H7 (cell line): ENCODE measurements around the gene ZNF213. TPM values are rescaled to one million over a fixed set of nuclear protein-coding genes. Genes with fewer than 3 reads are reported as not detected.

ENCODE experiments used
- DNase-seq: peaks from one replicate; pipeline ENCODE4 v3.0.0; 2012
- H3K27me3 ChIP-seq: 2 replicates; pipeline ENCODE4 v1.6.0; 2011; ENCODE audit warnings: mild to moderate bottlenecking, low read length; ENCODE audit not compliant: control insufficient read depth, insufficient read depth
- H3K36me3 ChIP-seq: replicated peaks from 2 replicates; pipeline ENCODE4 v1.5.1; 2011; ENCODE audit warnings: low read length; ENCODE audit not compliant: control insufficient read depth, insufficient read depth
- H3K4me3 ChIP-seq: 2 replicates; pipeline ENCODE4 v1.5.1; 2011; ENCODE audit warnings: low read depth, mild to moderate bottlenecking, control low read depth, low read length, moderate library complexity; ENCODE audit not compliant: insufficient read depth
- total RNA-seq: library from RNA; depleted of rRNA; stranded (reverse); fragments of >200 nt; shearing (Covaris generic); gene quantifications from 2 replicates; pipeline ENCODE4 v1.2.3, GENCODE V29; 2014

Gene ZNF213
- total RNA-seq, 1 experiment from 2014 or later = 5.5 TPM

- H3K27me3 ChIP-seq = no peaks in the 10 kb centered on the region
- H3K36me3 ChIP-seq = peaks cover 12% of the 10 kb centered on the region
- DNase-seq = peak; percentile 20
- no peak overlapping the region for H3K4me3 ChIP-seq
Observed at GRCh38 chr16:3115003-3115402, 19.8 kb upstream of the ZNF213 start.

GRCh38 chr16:3115561-3115960 lies 19.3 kb upstream of the ZNF213 start:
- H3K4me3 ChIP-seq = no peak overlapping the region
- no peaks in the 10 kb centered on the region for H3K27me3 ChIP-seq
- DNase-seq = peak; percentile 79
- peaks cover 12% of the 10 kb centered on the region for H3K36me3 ChIP-seq

DNA sequence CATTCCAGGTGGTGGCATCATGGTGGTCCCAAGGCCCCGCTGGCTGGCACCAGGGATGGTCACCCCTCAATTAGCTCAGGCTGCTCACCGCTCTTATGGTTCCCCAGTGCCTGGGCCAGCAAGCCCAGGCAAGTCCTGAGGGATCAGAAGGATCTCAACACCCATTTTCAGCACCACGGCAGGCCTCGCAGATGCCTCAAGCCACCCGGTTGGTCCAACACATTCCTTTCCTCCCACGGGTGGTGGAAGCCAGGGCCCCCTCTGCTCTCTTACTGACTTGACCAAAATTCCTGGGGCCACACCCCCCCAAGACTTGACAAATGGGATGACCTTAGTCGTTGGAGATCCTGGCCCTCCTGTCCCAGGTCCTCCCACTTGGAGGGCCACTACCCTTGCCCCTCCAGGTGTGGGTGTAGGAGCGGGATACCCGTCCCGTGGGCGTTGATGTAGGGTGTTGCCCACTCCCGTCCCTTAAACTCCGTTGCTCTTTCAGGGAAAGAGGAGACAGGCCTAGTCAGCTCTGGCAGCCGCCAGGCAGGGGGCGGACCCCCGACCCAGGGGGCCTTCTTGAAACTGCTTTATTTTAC lies 16.5 kb upstream of the ZNF213 start:
- Histone ChIP-seq H3K27me3 (no peaks in the 10 kb centered on the region), H3K36me3 (peaks cover 12% of the 10 kb centered on the region), H3K4me3 (no peak overlapping the region)
- peak; percentile 30 for DNase-seq

DNA sequence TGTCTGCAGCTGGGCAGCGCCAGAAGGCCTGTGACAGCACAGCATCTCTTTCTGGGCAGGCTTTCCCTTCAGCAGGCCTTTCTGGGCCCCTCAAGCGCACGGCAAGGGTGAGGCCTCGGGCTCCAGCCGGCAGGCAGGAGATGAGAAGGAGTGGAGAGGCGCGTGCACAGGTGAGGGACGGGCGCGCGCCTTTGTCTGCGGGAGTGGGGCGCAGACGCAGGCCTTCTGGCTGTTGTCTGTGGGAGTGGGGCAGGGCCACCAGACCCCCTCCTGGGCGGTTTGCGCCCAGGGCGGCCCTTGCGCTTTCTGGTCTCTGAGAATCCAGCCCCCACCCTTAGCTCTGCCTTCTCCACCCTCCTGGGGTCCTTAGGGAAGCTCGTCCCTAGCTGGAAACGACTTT lies 16.0 kb upstream of the ZNF213 start:
- Histone ChIP-seq H3K4me3 (no peak overlapping the region), H3K27me3 (no peaks in the 10 kb centered on the region)

GRCh38 chr16:3119286-3119685 lies 15.5 kb upstream of the ZNF213 start:
- Histone ChIP-seq H3K36me3 (peaks cover 12% of the 10 kb centered on the region), H3K27me3 (no peaks in the 10 kb centered on the region), H3K4me3 (no peak overlapping the region)
- no peak for DNase-seq

More for the DNA sequence above, 16.0 kb upstream of the ZNF213 start:
- no peak for DNase-seq
- H3K36me3 ChIP-seq = peaks cover 12% of the 10 kb centered on the region

GRCh38 chr16:3119701-3120408 lies 15.0 kb upstream of the ZNF213 start:
- no peaks in the 10 kb centered on the region for H3K27me3 ChIP-seq
- DNase-seq = peak; percentile 45
- H3K4me3 ChIP-seq = no peak overlapping the region
- peaks cover 12% of the 10 kb centered on the region for H3K36me3 ChIP-seq

DNA sequence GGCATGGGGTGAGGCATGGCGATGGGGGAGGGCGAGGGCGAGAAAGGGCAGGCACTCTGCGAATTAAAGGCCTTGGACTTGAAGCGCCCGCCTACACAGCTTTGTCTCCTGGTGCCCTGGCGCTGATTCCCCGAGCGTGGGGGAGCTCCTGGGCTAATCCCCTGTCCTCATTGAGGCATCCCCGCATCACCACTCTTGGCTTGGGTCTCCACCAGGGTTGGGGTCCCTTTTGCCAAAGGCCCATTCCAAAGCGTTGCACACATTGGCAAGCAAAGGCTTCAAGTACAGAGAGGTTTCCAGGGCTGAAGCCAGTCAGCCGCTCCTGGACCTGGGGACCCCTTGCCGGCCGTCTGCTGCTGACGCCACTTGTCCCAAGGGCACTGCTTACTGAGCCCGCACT lies 14.4 kb upstream of the ZNF213 start:
- Histone ChIP-seq H3K27me3 (no peaks in the 10 kb centered on the region), H3K4me3 (no peak overlapping the region), H3K36me3 (peaks cover 11% of the 10 kb centered on the region)
- DNase-seq = no peak

GRCh38 chr16:3121851-3122467 lies 12.9 kb upstream of the ZNF213 start:
- H3K36me3 ChIP-seq = peaks cover 4% of the 10 kb centered on the region
- no peak for DNase-seq
- H3K4me3 ChIP-seq = no peak overlapping the region
- no peaks in the 10 kb centered on the region for H3K27me3 ChIP-seq

DNA sequence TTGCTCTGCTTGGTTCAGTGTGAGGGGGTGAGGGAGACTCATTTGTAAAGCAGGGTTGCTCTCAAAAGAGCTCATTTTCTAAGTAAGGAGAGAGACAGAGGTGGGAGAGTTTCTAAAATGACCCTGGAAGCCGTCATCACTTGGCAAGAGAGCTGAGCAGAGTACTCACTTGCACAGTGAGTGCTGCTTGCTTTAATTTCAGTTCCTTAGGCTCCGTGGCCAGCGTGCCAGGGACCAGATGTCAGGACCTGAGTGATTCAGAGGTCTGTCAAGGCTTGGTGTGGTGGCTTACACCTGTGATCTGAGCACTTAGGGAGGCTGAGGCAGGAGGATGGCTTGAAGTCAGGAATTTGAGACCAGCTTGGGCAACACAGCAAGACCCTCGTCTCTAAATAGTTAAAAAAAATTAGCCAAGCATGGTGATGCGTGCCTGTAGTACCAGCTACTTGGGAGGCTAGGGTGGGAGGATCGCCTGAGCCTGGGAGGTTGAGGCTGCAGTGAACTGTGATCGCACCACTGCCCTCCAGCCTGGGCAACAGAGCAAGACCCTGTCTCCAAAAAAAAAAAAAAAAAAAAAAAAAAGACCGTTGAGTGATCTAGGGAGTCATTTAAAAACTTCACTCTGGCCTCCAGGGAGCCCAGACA lies 11.8 kb upstream of the ZNF213 start:
- DNase-seq = no peak
- Histone ChIP-seq H3K4me3 (peak overlapping the region; percentile 55; the same call in 1 of the 2 replicates), H3K36me3 (peaks cover 6% of the 10 kb centered on the region), H3K27me3 (no peaks in the 10 kb centered on the region)

GRCh38 chr16:3123986-3124886 lies 10.6 kb upstream of the ZNF213 start:
- peak; percentile 99 for DNase-seq
- peaks cover 2% of the 10 kb centered on the region for H3K36me3 ChIP-seq
- no peaks in the 10 kb centered on the region for H3K27me3 ChIP-seq
- peak overlapping the region; percentile 67 for H3K4me3 ChIP-seq

GRCh38 chr16:3127745-3128144 lies 7.1 kb upstream of the ZNF213 start:
- no peak for DNase-seq
- H3K27me3 ChIP-seq = no peaks in the 10 kb centered on the region
- H3K4me3 ChIP-seq = no peak overlapping the region
- peaks cover 4% of the 10 kb centered on the region for H3K36me3 ChIP-seq

GRCh38 chr16:3129137-3130131 lies 5.4 kb upstream of the ZNF213 start:
- Histone ChIP-seq H3K27me3 (no peaks in the 10 kb centered on the region), H3K4me3 (no peak overlapping the region), H3K36me3 (peaks cover 4% of the 10 kb centered on the region)
- peak; percentile 74 for DNase-seq

DNA sequence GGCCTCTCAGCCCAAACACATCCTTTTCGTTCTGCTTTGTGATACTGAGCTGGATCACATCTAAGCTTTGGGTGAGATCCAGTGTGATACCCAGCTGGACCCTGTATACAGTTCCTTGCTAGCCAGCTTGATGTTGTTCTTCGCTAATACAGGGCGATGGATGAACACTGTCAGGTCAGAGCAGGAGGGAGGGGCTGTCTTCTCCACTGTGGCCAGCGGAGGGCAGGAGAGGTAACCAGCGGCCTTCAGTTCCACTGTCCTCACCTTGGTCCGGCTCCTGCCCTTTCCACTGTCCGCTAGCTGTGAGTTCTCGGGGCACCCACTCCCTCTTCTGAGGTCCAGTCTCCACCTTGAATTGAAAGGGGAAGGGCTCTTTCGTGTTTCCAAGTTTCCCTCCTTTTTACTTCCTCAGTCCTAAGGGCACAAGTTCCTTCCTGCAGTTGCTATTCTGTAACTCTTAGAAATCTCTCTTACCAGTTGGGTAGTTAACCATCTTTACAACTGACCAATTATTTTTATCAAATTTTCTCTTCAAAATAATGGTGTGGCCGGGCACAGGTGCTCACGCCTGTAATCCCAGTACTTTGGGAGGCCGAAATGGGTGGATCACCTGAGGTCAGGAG lies 3.0 kb upstream of the ZNF213 start:
- H3K36me3 ChIP-seq = peaks cover 4% of the 10 kb centered on the region
- no peaks in the 10 kb centered on the region for H3K27me3 ChIP-seq
- H3K4me3 ChIP-seq = no peak overlapping the region
- DNase-seq = peak; percentile 82
